Calu3 (cell line): Measurements from ENCODE around the gene HLA-F. TPM values are rescaled to one million over a fixed set of nuclear protein-coding genes. Genes with fewer than 3 reads are reported as not detected.

ENCODE experiments used
- BruUV-seq: library from RNA; stranded (reverse); fragments of 400-500 nt; replicated peaks from 2 replicates; lab custom pipeline; 2021; lab: Mats Ljungman, UMichigan
- CTCF ChIA-PET: fragments of 300-600 bp; sonication (Branson Sonifier 250); formaldehyde crosslinking; loops from one replicate; lab custom pipeline; 2022; ENCODE audit warnings: antibody characterized with exemption; lab: Charles Lee
- DNase-seq: peaks from one replicate; pipeline ENCODE4 v3.0.0; 2022
- H3K27ac Mint-ChIP-seq: one replicate; pipeline ENCODE4 v1.8.0; 2022; ENCODE audit warnings: mixed read lengths; ENCODE audit not compliant: unreplicated experiment
- H3K27me3 Mint-ChIP-seq: one replicate; pipeline ENCODE4 v1.8.0; 2022; ENCODE audit warnings: mixed read lengths; ENCODE audit not compliant: unreplicated experiment
- H3K36me3 Mint-ChIP-seq: one replicate; pipeline ENCODE4 v1.8.0; 2022; ENCODE audit warnings: mild to moderate bottlenecking, moderate library complexity, mixed read lengths; ENCODE audit not compliant: insufficient read depth, unreplicated experiment
- H3K4me1 Mint-ChIP-seq: one replicate; pipeline ENCODE4 v1.8.0; 2022; ENCODE audit warnings: mild to moderate bottlenecking, low read depth, mixed read lengths; ENCODE audit not compliant: unreplicated experiment
- H3K4me3 Mint-ChIP-seq: one replicate; pipeline ENCODE4 v1.8.0; 2022; ENCODE audit warnings: mild to moderate bottlenecking, low read depth, moderate library complexity, mixed read lengths; ENCODE audit not compliant: unreplicated experiment
- H3K9me3 Mint-ChIP-seq: one replicate; pipeline ENCODE4 v1.8.0; 2022; ENCODE audit warnings: low read depth, mixed read lengths; ENCODE audit not compliant: unreplicated experiment
- CTCF ChIP-seq: fragments of 200-600 bp; IDR thresholded peaks from one replicate; pipeline ENCODE4 v1.8.0; 2022; ENCODE audit warnings: antibody characterized with exemption; ENCODE audit not compliant: unreplicated experiment
- intact Hi-C: fragments of 100-400 bp; cut with micrococcal nuclease; formaldehyde crosslinking; loops from one replicate; pipeline ENCODE4 v1.10.0; 2022; ENCODE audit not compliant: unreplicated experiment
- total RNA-seq: library from RNA; stranded (reverse); gene quantifications from 2 replicates; pipeline ENCODE4 v1.2.3, GENCODE V29; 2022

HLA-F gene
- total RNA-seq, 1 experiment from 2014 or later, result 57.9 TPM

DNA sequence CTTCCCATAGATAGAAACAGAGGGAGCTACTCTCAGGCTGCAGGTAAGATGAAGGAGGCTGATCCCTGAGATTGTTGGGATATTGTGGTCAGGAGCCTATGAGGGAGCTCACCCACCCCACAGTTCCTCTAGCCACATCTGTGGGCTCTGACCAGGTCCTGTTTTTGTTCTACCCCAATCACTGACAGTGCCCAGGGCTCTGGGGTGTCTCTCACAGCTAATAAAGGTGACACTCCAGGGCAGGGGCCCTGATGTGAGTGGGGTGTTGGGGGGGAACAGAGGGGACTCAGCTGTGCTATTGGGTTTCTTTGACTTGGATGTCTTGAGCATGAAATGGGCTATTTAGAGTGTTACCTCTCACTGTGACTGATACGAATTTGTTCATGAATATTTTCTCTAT is 2.8 kb downstream of the HLA-F start:
- intact Hi-C loops, result no loop called here
- Mint-ChIP-seq H3K27me3 (no peaks in the 10 kb centered on the region), H3K27ac (no peak overlapping the region), H3K4me1 (no peaks in the 10 kb centered on the region), H3K9me3 (no peaks in the 10 kb centered on the region), H3K4me3 (no peak overlapping the region), H3K36me3 (peaks cover 24% of the 10 kb centered on the region)
- TF ChIP-seq CTCF, result no peak
- CTCF ChIA-PET, result no interaction called here
- no TSS peak for BruUV-seq
- DNase-seq, result no peak

DNA sequence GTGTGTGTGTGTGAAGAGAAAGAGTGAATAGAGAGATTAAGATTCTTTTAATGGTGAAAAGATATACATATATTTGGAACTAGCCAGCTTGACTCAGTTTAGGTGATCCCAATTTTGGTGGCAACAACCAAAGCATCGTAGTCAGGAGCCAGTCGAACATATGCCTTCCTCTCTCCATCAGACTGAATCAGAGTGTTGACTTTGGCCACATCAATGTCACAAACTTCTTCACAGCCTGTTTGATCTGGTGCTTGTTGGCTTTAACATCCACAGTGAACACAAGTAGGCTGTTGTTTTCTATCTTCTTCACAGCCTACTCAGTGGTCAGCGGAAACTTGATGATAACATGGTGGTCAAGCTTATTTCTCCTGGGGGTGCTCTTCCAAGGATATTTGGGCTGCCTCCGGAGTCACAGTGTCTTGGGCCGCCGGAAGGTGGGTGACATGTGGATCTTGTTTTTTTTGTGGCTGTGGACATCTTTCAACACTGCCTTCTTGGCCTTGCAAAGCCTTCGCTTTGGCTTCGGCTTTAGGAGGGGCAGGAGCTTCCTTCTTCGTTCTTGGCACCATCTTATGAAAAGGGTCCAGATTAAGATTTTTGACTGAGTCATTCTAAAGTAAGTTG is 3.4 kb downstream of the HLA-F start:
- H3K4me1 Mint-ChIP-seq, result no peaks in the 10 kb centered on the region
- BruUV-seq, result no TSS peak
- no peaks in the 10 kb centered on the region for H3K27me3 Mint-ChIP-seq
- H3K27ac Mint-ChIP-seq, result no peak overlapping the region
- intact Hi-C loops, result no loop called here
- H3K36me3 Mint-ChIP-seq, result peaks cover 24% of the 10 kb centered on the region
- H3K4me3 Mint-ChIP-seq, result no peak overlapping the region
- no peak for TF ChIP-seq CTCF
- no peaks in the 10 kb centered on the region for H3K9me3 Mint-ChIP-seq
- DNase-seq, result no peak
- CTCF ChIA-PET, result no interaction called here

DNA sequence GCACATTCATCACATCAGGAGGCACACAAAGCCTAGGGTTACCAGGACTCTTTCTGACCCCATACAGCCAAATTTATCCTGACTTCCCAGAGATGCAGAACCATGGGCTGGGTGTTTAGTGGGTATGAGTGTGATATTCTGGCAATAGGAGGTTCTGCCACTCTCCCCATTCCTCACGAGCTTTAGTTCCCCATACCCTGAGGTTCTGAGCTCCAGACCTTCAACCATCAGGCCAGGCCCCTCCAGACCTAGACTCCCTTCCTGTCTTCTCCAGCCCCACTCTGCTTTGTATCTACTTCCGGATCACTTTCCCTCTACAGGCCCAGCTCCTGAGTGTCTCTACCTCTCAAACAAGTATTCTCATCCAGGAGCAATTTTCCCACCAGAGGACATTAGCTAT is 4.4 kb downstream of the HLA-F start:
- Mint-ChIP-seq H3K9me3 (no peaks in the 10 kb centered on the region), H3K4me3 (no peak overlapping the region), H3K4me1 (no peaks in the 10 kb centered on the region), H3K27ac (no peak overlapping the region), H3K36me3 (peaks cover 21% of the 10 kb centered on the region), H3K27me3 (no peaks in the 10 kb centered on the region)
- intact Hi-C loops, result no loop called here
- no peak for DNase-seq
- CTCF ChIA-PET, result no interaction called here
- TF ChIP-seq CTCF, result no peak
- no TSS peak for BruUV-seq

- Mint-ChIP-seq H3K9me3 (no peaks in the 10 kb centered on the region), H3K4me1 (no peaks in the 10 kb centered on the region), H3K4me3 (no peak overlapping the region), H3K36me3 (peaks cover 14% of the 10 kb centered on the region), H3K27ac (no peak overlapping the region), H3K27me3 (no peaks in the 10 kb centered on the region)
- CTCF ChIA-PET, result no interaction called here
- DNase-seq, result no peak
- intact Hi-C loops, result no loop called here
- no peak for TF ChIP-seq CTCF
- BruUV-seq, result no TSS peak
Measured at GRCh38 chr6:29728173-29728874, 5.1 kb downstream of the HLA-F start.
